GM06990 (cell line): ENCODE results near the gene CNIH1.

ENCODE experiments used
- DNase-seq: peaks from one replicate; pipeline ENCODE4 v3.0.0-alpha.2; 2011; ENCODE audit not compliant: insufficient read length; ENCODE audit errors: extremely low read depth
- H3K27me3 ChIP-seq: replicated peaks from 2 replicates; pipeline ENCODE4 v1.6.0; 2011; ENCODE audit warnings: low read length; ENCODE audit not compliant: control insufficient read depth, insufficient read depth
- H3K36me3 ChIP-seq: 2 replicates; pipeline ENCODE4 v1.5.1; 2011; ENCODE audit warnings: low read length; ENCODE audit not compliant: control insufficient read depth, insufficient read depth
- H3K4me3 ChIP-seq: replicated peaks from 2 replicates; pipeline ENCODE4 v1.5.1; 2011; ENCODE audit warnings: low read depth, mild to moderate bottlenecking, control low read depth, low read length
- TF ChIP-seq, protein P1 (sequence below): IDR thresholded peaks from 2 replicates; pipeline ENCODE4 v1.5.1; 2011; ENCODE audit warnings: low read length, control low read depth, mild to moderate bottlenecking, inconsistent platforms; ENCODE audit not compliant: insufficient read depth, poor library complexity, severe bottlenecking

The CNIH1 gene

DNA sequence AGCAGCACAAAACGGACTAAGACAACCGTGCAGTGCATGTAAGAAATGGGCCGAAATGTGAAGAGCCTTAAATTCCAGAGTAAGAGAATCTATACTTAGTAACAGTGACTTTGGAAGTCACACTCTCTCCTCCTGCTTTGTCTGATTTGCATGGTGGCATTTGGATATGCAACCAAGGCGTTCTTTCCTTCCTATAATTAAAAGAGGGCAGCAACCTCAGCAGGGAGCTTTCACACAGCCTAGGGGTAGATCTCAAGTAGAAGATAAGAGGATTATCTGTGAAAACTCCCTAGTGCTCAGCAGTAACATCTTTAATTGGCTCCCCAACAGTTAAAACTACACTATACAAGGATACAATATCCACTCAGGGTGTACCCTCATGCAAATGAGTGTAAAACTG, 31.1 kb upstream of the CNIH1 start:
- no peaks in the 10 kb centered on the region for H3K27me3 ChIP-seq
- TF ChIP-seq, protein P1, sequence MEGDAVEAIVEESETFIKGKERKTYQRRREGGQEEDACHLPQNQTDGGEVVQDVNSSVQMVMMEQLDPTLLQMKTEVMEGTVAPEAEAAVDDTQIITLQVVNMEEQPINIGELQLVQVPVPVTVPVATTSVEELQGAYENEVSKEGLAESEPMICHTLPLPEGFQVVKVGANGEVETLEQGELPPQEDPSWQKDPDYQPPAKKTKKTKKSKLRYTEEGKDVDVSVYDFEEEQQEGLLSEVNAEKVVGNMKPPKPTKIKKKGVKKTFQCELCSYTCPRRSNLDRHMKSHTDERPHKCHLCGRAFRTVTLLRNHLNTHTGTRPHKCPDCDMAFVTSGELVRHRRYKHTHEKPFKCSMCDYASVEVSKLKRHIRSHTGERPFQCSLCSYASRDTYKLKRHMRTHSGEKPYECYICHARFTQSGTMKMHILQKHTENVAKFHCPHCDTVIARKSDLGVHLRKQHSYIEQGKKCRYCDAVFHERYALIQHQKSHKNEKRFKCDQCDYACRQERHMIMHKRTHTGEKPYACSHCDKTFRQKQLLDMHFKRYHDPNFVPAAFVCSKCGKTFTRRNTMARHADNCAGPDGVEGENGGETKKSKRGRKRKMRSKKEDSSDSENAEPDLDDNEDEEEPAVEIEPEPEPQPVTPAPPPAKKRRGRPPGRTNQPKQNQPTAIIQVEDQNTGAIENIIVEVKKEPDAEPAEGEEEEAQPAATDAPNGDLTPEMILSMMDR, result no peak
- no peak for DNase-seq
- H3K36me3 ChIP-seq, result no peaks in the 10 kb centered on the region; the same call in none of the 2 replicates
- no peak overlapping the region for H3K4me3 ChIP-seq

- H3K4me3 ChIP-seq, result no peak overlapping the region
- TF ChIP-seq, protein P1, result no peak
- DNase-seq, result no peak
- no peaks in the 10 kb centered on the region; the same call in none of the 2 replicates for H3K36me3 ChIP-seq
- H3K27me3 ChIP-seq, result no peaks in the 10 kb centered on the region
Measured at GRCh38 chr14:54471641-54472040, 30.5 kb upstream of the CNIH1 start.

- Histone ChIP-seq H3K36me3 (no peaks in the 10 kb centered on the region; the same call in 1 of the 2 replicates), H3K4me3 (no peak overlapping the region), H3K27me3 (no peaks in the 10 kb centered on the region)
- no peak for DNase-seq
- TF ChIP-seq, protein P1, result no peak
Measured at GRCh38 chr14:54470701-54471100, 29.5 kb upstream of the CNIH1 start.

DNA sequence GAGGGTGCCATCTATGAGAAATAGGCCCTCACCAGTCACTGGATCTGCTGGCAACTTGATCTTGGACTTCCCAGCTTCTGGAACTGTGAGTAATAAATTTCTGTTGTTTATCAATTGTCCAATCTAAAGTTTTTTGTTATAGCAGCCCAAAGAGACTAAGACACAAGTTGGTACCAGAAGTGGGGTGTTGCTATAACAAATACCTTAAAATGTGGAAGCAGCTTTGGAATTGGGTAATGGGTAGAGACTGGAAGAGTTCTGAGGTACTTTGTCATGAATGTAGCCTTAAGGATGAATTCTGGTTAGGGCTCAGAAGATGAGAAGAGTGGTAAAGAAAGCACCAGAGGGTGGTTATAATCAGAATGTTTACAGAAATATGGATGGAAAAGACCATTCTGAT, 26.1 kb upstream of the CNIH1 start:
- Histone ChIP-seq H3K36me3 (no peaks in the 10 kb centered on the region), H3K4me3 (no peak overlapping the region), H3K27me3 (no peaks in the 10 kb centered on the region)
- no peak for DNase-seq
- TF ChIP-seq, protein P1, result no peak

DNA sequence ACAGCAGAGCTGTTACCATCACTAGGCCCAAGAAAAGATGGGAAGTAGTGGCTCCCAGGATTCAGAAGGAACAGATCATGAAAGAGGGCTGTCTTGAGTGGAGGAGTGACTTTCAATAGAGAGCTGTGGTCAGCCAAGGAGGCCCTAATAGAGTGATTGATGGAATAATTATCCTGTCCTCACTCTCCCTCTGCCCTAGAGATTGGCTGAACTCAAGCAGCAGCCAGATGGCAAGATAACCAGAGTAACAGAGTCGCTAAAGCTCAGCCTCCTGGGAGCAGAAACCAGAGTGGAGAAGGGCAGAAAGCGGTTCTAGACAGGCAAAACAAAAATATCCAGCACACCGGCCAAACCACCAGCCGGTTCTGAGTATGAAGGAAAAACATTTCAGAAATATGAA, 24.5 kb upstream of the CNIH1 start:
- TF ChIP-seq, protein P1, result no peak
- no peak overlapping the region for H3K4me3 ChIP-seq
- no peaks in the 10 kb centered on the region for H3K27me3 ChIP-seq
- H3K36me3 ChIP-seq, result no peaks in the 10 kb centered on the region
- DNase-seq, result no peak

GRCh38 chr14:54462048-54462447, 20.9 kb upstream of the CNIH1 start:
- DNase-seq, result no peak
- TF ChIP-seq, protein P1, result no peak

More at GRCh38 chr14:54462048-54462447, 20.9 kb upstream of the CNIH1 start:
- Histone ChIP-seq H3K4me3 (no peak overlapping the region), H3K27me3 (no peaks in the 10 kb centered on the region), H3K36me3 (no peaks in the 10 kb centered on the region)
